Activated T-helper 1 cell treated with anti-CD3 and anti-CD28 coated beads, Interleukin-12 subunit alpha, Interleukin-12 subunit beta, Interleukin-2, Interleukin-4 antibody, amounts not matched to agents 30 ng/mL and 10 ng/mL and 1 ng/mL, durations not matched to agents 14 hours and 24 hours and 36 hours (primary cell): Measurements from ENCODE around the gene DDX17. TPM values are rescaled to one million over a fixed set of nuclear protein-coding genes. Genes with fewer than 3 reads are reported as not detected.

Experiments
- DNase-seq: peaks from one replicate; pipeline ENCODE4 v3.0.0; 2021; ENCODE audit warnings: low spot score
- H3K27ac Mint-ChIP-seq: one replicate; pipeline ENCODE4 v1.8.0; 2021; ENCODE audit warnings: mild to moderate bottlenecking, mixed read lengths
- H3K27me3 Mint-ChIP-seq: one replicate; pipeline ENCODE4 v1.8.0; 2022; ENCODE audit warnings: mild to moderate bottlenecking, moderate library complexity, mixed read lengths; ENCODE audit not compliant: insufficient read depth
- H3K36me3 Mint-ChIP-seq: one replicate; pipeline ENCODE4 v1.8.0; 2021; ENCODE audit warnings: low read depth, mixed read lengths
- H3K4me1 Mint-ChIP-seq: one replicate; pipeline ENCODE4 v1.8.0; 2021; ENCODE audit warnings: low read depth, mixed read lengths
- H3K4me3 Mint-ChIP-seq: one replicate; pipeline ENCODE4 v1.8.0; 2021; ENCODE audit warnings: mild to moderate bottlenecking, moderate library complexity, mixed read lengths
- H3K9me3 Mint-ChIP-seq: one replicate; pipeline ENCODE4 v1.8.0; 2021; ENCODE audit warnings: mixed read lengths
- intact Hi-C: fragments of 100-400 bp; cut with micrococcal nuclease; formaldehyde crosslinking; loops from one replicate; pipeline ENCODE4 v1.15.1; 2024
- total RNA-seq: library from RNA; stranded (reverse); gene quantifications from 2 replicates; pipeline ENCODE4 v1.2.3, GENCODE V29; 2022

DDX17 gene
- total RNA-seq, 1 donor from 2014 or later = 358 TPM

GRCh38 chr22:38456272-38456835 is 49.8 kb downstream of the DDX17 start:
- H3K4me1 Mint-ChIP-seq = no peaks in the 10 kb centered on the region
- H3K27me3 Mint-ChIP-seq = peaks cover 71% of the 10 kb centered on the region
- H3K36me3 Mint-ChIP-seq = no peaks in the 10 kb centered on the region
- no peaks in the 10 kb centered on the region for H3K9me3 Mint-ChIP-seq
- intact Hi-C loops = no loop called here
- DNase-seq = no peak
- H3K4me3 Mint-ChIP-seq = peak overlapping the region; percentile 45
- no peak overlapping the region for H3K27ac Mint-ChIP-seq

DNA sequence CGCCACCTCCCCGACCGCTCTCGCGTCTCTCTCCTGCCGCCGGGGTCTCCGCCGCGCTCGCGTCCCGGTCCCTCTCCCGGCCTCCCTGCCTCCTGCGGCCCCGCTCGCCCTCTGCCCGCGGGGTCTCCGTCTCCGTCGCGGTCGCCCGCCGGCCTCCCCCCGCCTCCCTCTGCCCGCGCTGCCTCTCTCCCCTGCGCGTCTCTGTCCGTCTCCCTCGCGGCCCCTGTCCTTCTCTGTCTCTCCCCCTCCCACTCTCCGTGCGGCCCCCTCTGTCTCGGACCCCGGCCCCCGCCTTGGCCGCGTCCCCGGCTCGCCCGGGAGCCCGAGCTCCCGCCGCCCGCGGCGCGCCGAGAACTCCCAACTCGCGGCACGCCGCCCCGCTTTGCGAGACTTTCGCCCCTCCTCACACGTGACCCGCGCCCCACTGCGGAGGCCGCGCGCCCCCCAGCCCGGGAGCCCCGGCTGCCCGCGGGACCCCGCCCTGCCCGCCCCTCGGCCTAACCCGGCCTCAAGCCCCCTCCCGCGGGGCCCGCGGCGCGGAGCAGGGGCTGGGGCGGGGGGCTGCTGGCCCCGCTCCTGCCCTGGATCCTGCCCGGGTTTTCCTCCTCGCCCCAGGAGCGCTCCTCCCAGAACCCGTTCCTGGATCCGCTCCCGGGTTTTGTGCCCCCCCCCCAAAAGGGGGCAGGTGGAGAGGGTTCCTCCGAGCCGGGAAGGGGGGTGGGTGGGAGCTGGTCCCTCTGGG is 50.4 kb downstream of the DDX17 start:
- H3K27me3 Mint-ChIP-seq = peaks cover 68% of the 10 kb centered on the region
- no peak overlapping the region for H3K27ac Mint-ChIP-seq
- H3K4me1 Mint-ChIP-seq = no peaks in the 10 kb centered on the region
- H3K9me3 Mint-ChIP-seq = no peaks in the 10 kb centered on the region
- DNase-seq = no peak
- intact Hi-C loops = no loop called here
- H3K4me3 Mint-ChIP-seq = no peak overlapping the region
- H3K36me3 Mint-ChIP-seq = no peaks in the 10 kb centered on the region

GRCh38 chr22:38455076-38455529 is 51.0 kb downstream of the DDX17 start, which contains the start of gene KCNJ4:
Gene KCNJ4, minus strand, starts transcription at chr22:38455199. Its CDS starts 27,067 bp downstream, at chr22:38428132.
- Mint-ChIP-seq H3K36me3 (no peaks in the 10 kb centered on the region), H3K27ac (peak within 1 kb of the TSS; percentile 40), H3K9me3 (no peaks in the 10 kb centered on the region), H3K27me3 (peaks cover 68% of the 10 kb centered on the region), H3K4me1 (no peaks in the 10 kb centered on the region), H3K4me3 (peak within 1 kb of the TSS; percentile 70)
- DNase-seq = no peak
- intact Hi-C loops = no loop called here

GRCh38 chr22:38454353-38455075 is 51.6 kb downstream of the DDX17 start:
- H3K9me3 Mint-ChIP-seq = no peaks in the 10 kb centered on the region
- H3K27me3 Mint-ChIP-seq = peaks cover 70% of the 10 kb centered on the region
- intact Hi-C loops = no loop called here
- H3K36me3 Mint-ChIP-seq = no peaks in the 10 kb centered on the region
- H3K4me3 Mint-ChIP-seq = peak overlapping the region; percentile 70
- H3K27ac Mint-ChIP-seq = peak overlapping the region; percentile 40
- no peaks in the 10 kb centered on the region for H3K4me1 Mint-ChIP-seq
- no peak for DNase-seq

DNA sequence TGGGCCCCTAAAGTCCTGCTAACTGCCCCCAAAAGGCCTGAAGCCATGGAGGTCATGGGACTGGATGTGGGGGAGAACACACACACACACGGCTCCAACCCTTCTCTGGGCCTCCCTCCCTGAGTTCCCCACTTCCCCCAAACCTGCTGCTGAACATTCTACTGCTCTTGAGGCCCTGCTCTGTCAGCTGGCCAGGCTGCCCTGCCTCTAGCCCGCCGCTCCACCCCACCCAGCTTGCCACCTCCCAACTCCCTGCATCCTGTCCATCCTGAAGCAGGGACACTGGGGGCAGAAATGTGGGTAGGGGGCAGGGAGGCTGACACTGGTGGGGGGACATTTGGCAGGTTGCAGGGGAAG is 52.1 kb downstream of the DDX17 start:
- peak overlapping the region; percentile 70 for H3K4me3 Mint-ChIP-seq
- no peaks in the 10 kb centered on the region for H3K9me3 Mint-ChIP-seq
- peaks cover 64% of the 10 kb centered on the region for H3K27me3 Mint-ChIP-seq
- H3K4me1 Mint-ChIP-seq = no peaks in the 10 kb centered on the region
- no peak for DNase-seq
- no peaks in the 10 kb centered on the region for H3K36me3 Mint-ChIP-seq
- intact Hi-C loops = no loop called here
- H3K27ac Mint-ChIP-seq = no peak overlapping the region

- Mint-ChIP-seq H3K4me1 (no peaks in the 10 kb centered on the region), H3K9me3 (no peaks in the 10 kb centered on the region), H3K36me3 (no peaks in the 10 kb centered on the region), H3K27me3 (peaks cover 59% of the 10 kb centered on the region), H3K27ac (no peak overlapping the region), H3K4me3 (no peak overlapping the region)
- DNase-seq = no peak
- intact Hi-C loops = no loop called here
Measured at GRCh38 chr22:38453066-38453672, 52.9 kb downstream of the DDX17 start.

DNA sequence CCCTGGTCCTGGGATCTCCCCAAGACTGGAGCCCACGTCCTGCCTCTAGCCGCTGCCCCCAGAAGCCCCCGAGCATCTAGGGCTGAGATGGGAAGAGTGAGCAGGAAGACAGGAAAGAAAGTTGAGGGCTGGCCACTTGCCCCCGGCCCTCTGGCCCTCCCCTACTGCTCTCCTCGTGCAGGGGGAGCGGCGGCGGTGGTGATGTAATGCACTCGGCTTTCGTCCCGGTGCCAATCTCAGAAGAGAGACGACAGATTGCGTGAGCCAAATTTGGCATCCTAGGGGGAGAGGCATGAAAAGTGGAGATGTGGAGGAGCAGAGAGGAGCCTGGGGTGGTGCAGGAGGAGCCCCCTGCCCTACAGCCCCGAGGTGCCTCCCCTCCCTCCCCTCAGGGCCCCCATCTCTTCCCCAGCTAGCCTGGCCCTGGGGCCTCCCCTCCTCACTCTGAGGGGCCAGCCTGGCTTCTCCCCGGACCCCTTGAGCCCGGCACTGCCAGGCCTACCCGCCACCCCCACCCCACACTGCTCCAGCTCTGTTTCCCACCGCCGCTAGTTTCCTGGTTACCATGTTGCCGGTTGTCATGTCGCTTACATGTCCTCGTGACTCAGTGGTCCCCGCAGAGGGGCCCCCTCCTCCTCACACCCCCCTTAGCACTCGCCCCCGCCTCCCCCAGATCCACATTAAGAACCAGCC is 53.6 kb downstream of the DDX17 start:
- intact Hi-C loops = no loop called here
- Mint-ChIP-seq H3K4me3 (no peak overlapping the region), H3K4me1 (no peaks in the 10 kb centered on the region), H3K36me3 (no peaks in the 10 kb centered on the region), H3K27me3 (peaks cover 52% of the 10 kb centered on the region), H3K9me3 (no peaks in the 10 kb centered on the region), H3K27ac (no peak overlapping the region)
- DNase-seq = no peak

DNA sequence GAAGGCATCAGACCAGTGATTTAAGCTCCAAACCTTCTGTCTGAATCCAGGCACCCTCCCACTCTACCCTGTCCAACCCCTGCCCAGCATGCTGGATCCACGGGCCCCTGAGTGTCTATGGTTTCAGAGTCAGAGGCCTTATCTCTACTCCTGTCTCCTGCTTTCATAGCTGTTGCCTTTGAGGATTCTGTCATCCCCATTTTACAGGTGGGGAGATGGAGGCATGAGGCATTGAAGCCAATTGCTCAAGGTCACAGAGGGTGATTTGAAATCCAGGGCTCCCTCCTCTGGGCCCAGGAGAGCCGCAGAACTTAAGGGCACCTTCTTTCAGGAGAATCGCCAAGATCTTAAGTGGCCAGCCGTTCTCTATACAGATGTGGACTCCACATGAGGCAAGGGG is 54.2 kb downstream of the DDX17 start:
- H3K4me1 Mint-ChIP-seq = no peaks in the 10 kb centered on the region
- no peak overlapping the region for H3K27ac Mint-ChIP-seq
- DNase-seq = no peak
- H3K36me3 Mint-ChIP-seq = no peaks in the 10 kb centered on the region
- H3K9me3 Mint-ChIP-seq = no peaks in the 10 kb centered on the region
- intact Hi-C loops = no loop called here
- H3K4me3 Mint-ChIP-seq = no peak overlapping the region
- peaks cover 46% of the 10 kb centered on the region for H3K27me3 Mint-ChIP-seq

- Mint-ChIP-seq H3K36me3 (no peaks in the 10 kb centered on the region), H3K9me3 (no peaks in the 10 kb centered on the region), H3K27ac (no peak overlapping the region), H3K4me1 (no peaks in the 10 kb centered on the region), H3K4me3 (no peak overlapping the region), H3K27me3 (peaks cover 41% of the 10 kb centered on the region)
- intact Hi-C loops = no loop called here
- no peak for DNase-seq
Measured at GRCh38 chr22:38451404-38451803, 54.7 kb downstream of the DDX17 start.

GRCh38 chr22:38450234-38450797 is 55.8 kb downstream of the DDX17 start:
- H3K4me1 Mint-ChIP-seq = no peaks in the 10 kb centered on the region
- no peaks in the 10 kb centered on the region for H3K36me3 Mint-ChIP-seq

GRCh38 chr22:38449776-38450175 is 56.3 kb downstream of the DDX17 start:
- intact Hi-C loops = no loop called here

More at GRCh38 chr22:38450234-38450797, 55.8 kb downstream of the DDX17 start:
- DNase-seq = no peak
- Mint-ChIP-seq H3K4me3 (no peak overlapping the region), H3K27me3 (peaks cover 39% of the 10 kb centered on the region), H3K9me3 (no peaks in the 10 kb centered on the region), H3K27ac (no peak overlapping the region)
- intact Hi-C loops = no loop called here

More at GRCh38 chr22:38449776-38450175, 56.3 kb downstream of the DDX17 start:
- DNase-seq = no peak
- Mint-ChIP-seq H3K9me3 (no peaks in the 10 kb centered on the region), H3K27me3 (peaks cover 39% of the 10 kb centered on the region), H3K4me3 (no peak overlapping the region), H3K27ac (no peak overlapping the region), H3K36me3 (no peaks in the 10 kb centered on the region), H3K4me1 (no peaks in the 10 kb centered on the region)
